H9 (cell line): ENCODE measurements around the gene SAFB. TPM values are rescaled to one million over a fixed set of nuclear protein-coding genes. Genes with fewer than 3 reads are reported as not detected.

Source experiments
- DNase-seq: peaks from one replicate; pipeline ENCODE4 v3.0.0-alpha.2; 2017
- H2AFZ ChIP-seq: one replicate; pipeline ENCODE4 v1.6.1; 2013; ENCODE audit warnings: mild to moderate bottlenecking, low read length, control low read depth, moderate library complexity
- H2AK5ac ChIP-seq: 2 replicates; pipeline ENCODE4 v1.6.1; 2013; ENCODE audit warnings: low read length, control low read depth, mixed read lengths; ENCODE audit not compliant: insufficient read length
- H2BK120ac ChIP-seq: one replicate; pipeline ENCODE4 v1.6.1; 2013; ENCODE audit warnings: low read depth, mild to moderate bottlenecking, low read length, control low read depth, inconsistent platforms; ENCODE audit not compliant: poor library complexity, severe bottlenecking
- H2BK12ac ChIP-seq: 2 replicates; pipeline ENCODE4 v1.6.1; 2013; ENCODE audit warnings: low read length, control low read depth, mixed read lengths, low read depth; ENCODE audit not compliant: insufficient read length
- H2BK15ac ChIP-seq: 2 replicates; pipeline ENCODE4 v1.6.1; 2013; ENCODE audit warnings: low read depth, low read length, control low read depth
- H2BK20ac ChIP-seq: one replicate; pipeline ENCODE4 v1.6.1; 2013; ENCODE audit warnings: low read depth, mild to moderate bottlenecking, low read length, control low read depth, inconsistent platforms; ENCODE audit not compliant: poor library complexity, severe bottlenecking
- H2BK5ac ChIP-seq: 2 replicates; pipeline ENCODE4 v1.6.1; 2013; ENCODE audit warnings: low read length, control low read depth, mixed read lengths; ENCODE audit not compliant: insufficient read length
- H3K14ac ChIP-seq: 2 replicates; pipeline ENCODE4 v1.6.1; 2013; ENCODE audit warnings: low read length, control low read depth; ENCODE audit not compliant: insufficient read depth
- H3K18ac ChIP-seq: 2 replicates; pipeline ENCODE4 v1.6.1; 2013; ENCODE audit warnings: low read depth, mild to moderate bottlenecking, mixed read lengths, low read length, control low read depth; ENCODE audit not compliant: insufficient read length
- H3K23ac ChIP-seq: 2 replicates; pipeline ENCODE4 v1.6.1; 2013; ENCODE audit warnings: low read length, control low read depth, mixed read lengths, low read depth; ENCODE audit not compliant: insufficient read length
- H3K23me2 ChIP-seq: 2 replicates; pipeline ENCODE4 v1.6.1; 2013; ENCODE audit warnings: low read depth, mild to moderate bottlenecking, mixed read lengths, low read length, control low read depth; ENCODE audit not compliant: insufficient read length, poor library complexity, severe bottlenecking
- H3K27ac ChIP-seq: 2 replicates; pipeline ENCODE4 v1.5.1; 2013; ENCODE audit warnings: low read length, control low read depth, mixed read lengths, low read depth; ENCODE audit not compliant: insufficient read length
- H3K27me3 ChIP-seq: 2 replicates; pipeline ENCODE4 v1.6.1; 2013; ENCODE audit warnings: low read length, control low read depth, inconsistent platforms; ENCODE audit not compliant: insufficient read depth
- H3K4ac ChIP-seq: 2 replicates; pipeline ENCODE4 v1.6.1; 2013; ENCODE audit warnings: low read depth, mild to moderate bottlenecking, control low read depth, inconsistent platforms, low read length, moderate library complexity
- H3K4me1 ChIP-seq: 2 replicates; pipeline ENCODE4 v1.6.1; 2013; ENCODE audit warnings: low read length, control low read depth, inconsistent platforms; ENCODE audit not compliant: insufficient read depth
- H3K4me2 ChIP-seq: 2 replicates; pipeline ENCODE4 v1.6.1; 2013; ENCODE audit warnings: low read length, control low read depth, mixed read lengths; ENCODE audit not compliant: insufficient read length, insufficient read depth
- H3K56ac ChIP-seq: 2 replicates; pipeline ENCODE4 v1.6.1; 2013; ENCODE audit warnings: low read depth, mild to moderate bottlenecking, mixed read lengths, low read length, control low read depth; ENCODE audit not compliant: insufficient read length
- H3K79me1 ChIP-seq: 2 replicates; pipeline ENCODE4 v1.6.1; 2013; ENCODE audit warnings: low read depth, mild to moderate bottlenecking, moderate library complexity, low read length, control low read depth, inconsistent platforms; ENCODE audit not compliant: insufficient read depth, poor library complexity, severe bottlenecking
- H3K79me2 ChIP-seq: 2 replicates; pipeline ENCODE4 v1.6.1; 2013; ENCODE audit warnings: low read length, control low read depth, inconsistent platforms; ENCODE audit not compliant: insufficient read depth
- H3K9ac ChIP-seq: 2 replicates; pipeline ENCODE4 v1.6.1; 2013; ENCODE audit warnings: low read length, control low read depth, mixed read lengths; ENCODE audit not compliant: insufficient read length; ENCODE audit errors: extremely low read depth
- H3K9me3 ChIP-seq: one replicate; pipeline ENCODE4 v1.6.1; 2013; ENCODE audit warnings: low read depth, low read length, inconsistent platforms; ENCODE audit not compliant: control insufficient read depth
- H3T11ph ChIP-seq: one replicate; pipeline ENCODE4 v1.6.1; 2013; ENCODE audit warnings: mild to moderate bottlenecking, low read length, control low read depth, inconsistent platforms
- H4K20me1 ChIP-seq: one replicate; pipeline ENCODE4 v1.6.1; 2013; ENCODE audit not compliant: control insufficient read depth, insufficient read length, insufficient read depth
- H4K5ac ChIP-seq: 2 replicates; pipeline ENCODE4 v1.6.1; 2013; ENCODE audit warnings: low read depth, mild to moderate bottlenecking, mixed read lengths, low read length, control low read depth; ENCODE audit not compliant: insufficient read length
- H4K8ac ChIP-seq: replicated peaks from 2 replicates; pipeline ENCODE4 v1.6.1; 2013; ENCODE audit warnings: low read length, control low read depth, mixed read lengths, low read depth; ENCODE audit not compliant: insufficient read length
- H4K91ac ChIP-seq: 2 replicates; pipeline ENCODE4 v1.6.1; 2013; ENCODE audit warnings: low read depth, mild to moderate bottlenecking, moderate library complexity, mixed read lengths, low read length, control low read depth; ENCODE audit not compliant: insufficient read length
- H3K27ac Mint-ChIP-seq, 3 experiments: 2 replicates in 2 of 3; 3 replicates in 1 of 3; pipeline ENCODE4 v1.8.0; 2020 to 2021; ENCODE audit warnings: mixed read lengths in 3 of 3, mild to moderate bottlenecking in 1 of 3, moderate library complexity in 1 of 3
- H3K27me3 Mint-ChIP-seq: 2 replicates; pipeline ENCODE4 v1.8.0; 2021; ENCODE audit warnings: low read depth, mild to moderate bottlenecking, moderate library complexity, mixed read lengths
- H3K36me3 Mint-ChIP-seq, 3 experiments: 2 replicates in 2 of 3; 3 replicates in 1 of 3; pipeline ENCODE4 v1.8.0; 2020 to 2021; ENCODE audit warnings: low read depth in 3 of 3, mixed read lengths in 3 of 3; ENCODE audit not compliant: insufficient read depth in 1 of 3
- H3K4me1 Mint-ChIP-seq, 2 experiments: 2 replicates each; pipeline ENCODE4 v1.8.0; 2020; ENCODE audit warnings: mixed read lengths in 2 of 2
- H3K4me3 Mint-ChIP-seq, 2 experiments: 2 replicates in 1 of 2; 3 replicates in 1 of 2; pipeline ENCODE4 v1.8.0; 2020 to 2021; ENCODE audit warnings: mild to moderate bottlenecking in 2 of 2, mixed read lengths in 2 of 2, moderate library complexity in 1 of 2
- H3K9me3 Mint-ChIP-seq, 2 experiments: 2 replicates in 1 of 2; 3 replicates in 1 of 2; pipeline ENCODE4 v1.8.0; 2020; ENCODE audit warnings: mild to moderate bottlenecking in 2 of 2, mixed read lengths in 2 of 2, moderate library complexity in 1 of 2
- WGBS: extraction: QIAGEN DNeasy Blood & Tissue Kit; methylation state at CpG from one replicate; pipeline ENCODE4 v1.1.7; 2013; ENCODE audit warnings: missing lambda C conversion rate, low lambda C conversion rate, mixed read lengths; ENCODE audit not compliant: insufficient read length; ENCODE audit errors: extremely low coverage; 5-methylcytosine and 5-hydroxymethylcytosine counted together
- total RNA-seq: library from RNA; stranded (reverse); gene quantifications from 2 replicates; pipeline ENCODE4 v1.2.1, GENCODE V29; 2021
- TF ChIP-seq, protein P1 (sequence below): fragments of 200-600 bp; sonication (generic); conservative IDR thresholded peaks from 3 replicates; pipeline ENCODE4 v1.8.0; 2021; ENCODE audit warnings: antibody characterized with exemption, mild to moderate bottlenecking

SAFB gene
- total RNA-seq, 1 experiment from 2014 or later = 110 TPM

DNA sequence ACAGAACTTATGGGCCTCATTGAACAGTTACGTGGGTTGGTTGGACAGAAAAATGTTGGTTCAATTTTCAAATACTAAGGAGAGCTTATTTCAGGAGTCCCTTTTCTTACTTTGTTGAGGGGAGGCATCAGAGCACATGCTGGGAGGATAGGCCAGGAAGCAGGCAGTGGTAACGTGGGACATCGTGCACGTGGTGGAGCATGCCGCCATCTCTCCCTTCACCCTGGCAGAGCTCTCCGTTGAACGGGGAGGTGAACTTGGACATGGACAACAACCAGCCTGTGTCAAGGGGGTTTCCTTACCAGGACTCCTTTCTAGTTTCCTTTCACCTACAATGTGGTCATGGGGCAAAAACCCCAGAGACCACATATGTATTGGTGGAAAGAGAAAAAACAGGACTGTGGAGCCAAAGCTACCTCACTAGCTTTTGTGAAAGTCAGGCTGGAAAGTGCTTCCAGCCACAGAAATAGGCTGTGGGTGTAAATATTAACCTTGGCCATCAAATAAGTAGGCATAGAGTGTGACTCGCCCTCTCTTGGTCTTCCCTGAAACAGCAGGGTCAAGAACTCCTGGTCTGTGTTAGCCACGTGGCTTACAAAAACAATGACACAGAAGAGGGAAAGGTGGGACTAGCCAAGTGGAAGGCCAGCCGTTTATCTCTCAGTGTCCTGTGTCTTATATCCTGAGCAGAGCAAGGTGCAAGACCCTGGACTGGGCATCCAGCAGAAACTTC lies 43.1 kb downstream of the SAFB start:
- H2BK12ac ChIP-seq = no peak overlapping the region
- Mint-ChIP-seq H3K4me3 (no peak overlapping the region), H3K27me3 (no peaks in the 10 kb centered on the region; the same call in 1 of the 2 replicates), H3K4me1 (peaks cover 7 to 14% of the 10 kb centered on the region in 2 experiments), H3K27ac (peak overlapping the region in 2 of 3 experiments; percentile 62 to 90; a peak in 3 of 7 replicates), H3K9me3 (no peaks in the 10 kb centered on the region), H3K36me3 (peaks cover 48 to 87% (median 81%) of the 10 kb centered on the region in 3 experiments; a peak in 6 of 7 replicates)
- H2BK20ac ChIP-seq = no peak overlapping the region
- no peaks in the 10 kb centered on the region for H3K27me3 ChIP-seq
- H3T11ph ChIP-seq = no peak overlapping the region
- H2AK5ac ChIP-seq = no peak overlapping the region
- no peak overlapping the region for H3K56ac ChIP-seq
- H4K5ac ChIP-seq = no peak overlapping the region
- H3K4me1 ChIP-seq = no peaks in the 10 kb centered on the region
- H3K14ac ChIP-seq = no peak overlapping the region
- TF ChIP-seq, protein P1, sequence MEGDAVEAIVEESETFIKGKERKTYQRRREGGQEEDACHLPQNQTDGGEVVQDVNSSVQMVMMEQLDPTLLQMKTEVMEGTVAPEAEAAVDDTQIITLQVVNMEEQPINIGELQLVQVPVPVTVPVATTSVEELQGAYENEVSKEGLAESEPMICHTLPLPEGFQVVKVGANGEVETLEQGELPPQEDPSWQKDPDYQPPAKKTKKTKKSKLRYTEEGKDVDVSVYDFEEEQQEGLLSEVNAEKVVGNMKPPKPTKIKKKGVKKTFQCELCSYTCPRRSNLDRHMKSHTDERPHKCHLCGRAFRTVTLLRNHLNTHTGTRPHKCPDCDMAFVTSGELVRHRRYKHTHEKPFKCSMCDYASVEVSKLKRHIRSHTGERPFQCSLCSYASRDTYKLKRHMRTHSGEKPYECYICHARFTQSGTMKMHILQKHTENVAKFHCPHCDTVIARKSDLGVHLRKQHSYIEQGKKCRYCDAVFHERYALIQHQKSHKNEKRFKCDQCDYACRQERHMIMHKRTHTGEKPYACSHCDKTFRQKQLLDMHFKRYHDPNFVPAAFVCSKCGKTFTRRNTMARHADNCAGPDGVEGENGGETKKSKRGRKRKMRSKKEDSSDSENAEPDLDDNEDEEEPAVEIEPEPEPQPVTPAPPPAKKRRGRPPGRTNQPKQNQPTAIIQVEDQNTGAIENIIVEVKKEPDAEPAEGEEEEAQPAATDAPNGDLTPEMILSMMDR = no peak; the same call in 2 of the 3 replicates
- no peak overlapping the region for H2AFZ ChIP-seq
- H3K79me2 ChIP-seq = no peaks in the 10 kb centered on the region; the same call in 1 of the 2 replicates
- H3K27ac ChIP-seq = no peak overlapping the region
- H3K23ac ChIP-seq = no peak overlapping the region
- no peak overlapping the region for H4K91ac ChIP-seq
- H3K9me3 ChIP-seq = no peaks in the 10 kb centered on the region
- H4K20me1 ChIP-seq = peaks cover 4% of the 10 kb centered on the region
- no peak overlapping the region for H3K4ac ChIP-seq
- H3K79me1 ChIP-seq = no peaks in the 10 kb centered on the region
- H3K18ac ChIP-seq = no peak overlapping the region
- no peak overlapping the region for H4K8ac ChIP-seq
- H3K4me2 ChIP-seq = no peak overlapping the region
- no peaks in the 10 kb centered on the region for H3K23me2 ChIP-seq
- no peak overlapping the region for H3K9ac ChIP-seq
- DNase-seq = no peak
- no CpG with 5 or more reads among the region's 10 CpGs for WGBS
- no peak overlapping the region for H2BK5ac ChIP-seq
- no peak overlapping the region for H2BK120ac ChIP-seq
- H2BK15ac ChIP-seq = no peak overlapping the region
